RWPE2 (cell line): ENCODE results near the gene B9D2.

Experiments used
- ATAC-seq: fragments of 200-7000 bp; cut with Tn5 transposase; 3 replicates; pipeline ENCODE4 v1.9.1; 2021; ENCODE audit warnings: low read depth
- DNase-seq: peaks from one replicate; pipeline ENCODE4 v3.0.0-alpha.2; 2020; ENCODE audit warnings: low spot score
- H3K27ac ChIP-seq: fragments of 450-650 bp; 2 replicates; pipeline ENCODE4 v1.5.1; 2017; ENCODE audit warnings: mild to moderate bottlenecking; ENCODE audit not compliant: poor library complexity, severe bottlenecking
- H3K27me3 ChIP-seq: fragments of 250-450 bp; sonication (Bioruptor Pico); 2 replicates; pipeline ENCODE4 v1.5.1; 2021; ENCODE audit warnings: mild to moderate bottlenecking, moderate library complexity; ENCODE audit not compliant: insufficient read depth, poor library complexity, severe bottlenecking
- H3K36me3 ChIP-seq: fragments of 250-450 bp; sonication (Bioruptor Pico); 2 replicates; pipeline ENCODE4 v1.5.1; 2020; ENCODE audit warnings: low read depth, mild to moderate bottlenecking, moderate library complexity
- H3K4me1 ChIP-seq: fragments of 250-450 bp; sonication (Bioruptor Pico); 2 replicates; pipeline ENCODE4 v1.5.1; 2021; ENCODE audit warnings: mild to moderate bottlenecking, moderate library complexity; ENCODE audit not compliant: insufficient read depth, poor library complexity, severe bottlenecking
- H3K4me3 ChIP-seq: fragments of 250-450 bp; sonication (Bioruptor Pico); 2 replicates; pipeline ENCODE4 v1.5.1; 2021; ENCODE audit warnings: mild to moderate bottlenecking, moderate library complexity; ENCODE audit not compliant: severe bottlenecking
- H3K9me3 ChIP-seq: fragments of 250-450 bp; sonication (Bioruptor Pico); 2 replicates; pipeline ENCODE4 v1.5.1; 2021; ENCODE audit warnings: mild to moderate bottlenecking, moderate library complexity; ENCODE audit not compliant: severe bottlenecking
- TF ChIP-seq, protein P1 (sequence below): fragments of 450-650 bp; IDR thresholded peaks from one replicate; pipeline ENCODE4 v1.5.1; 2017; ENCODE audit warnings: mild to moderate bottlenecking, moderate library complexity; ENCODE audit not compliant: poor library complexity, severe bottlenecking

The B9D2 gene

DNA sequence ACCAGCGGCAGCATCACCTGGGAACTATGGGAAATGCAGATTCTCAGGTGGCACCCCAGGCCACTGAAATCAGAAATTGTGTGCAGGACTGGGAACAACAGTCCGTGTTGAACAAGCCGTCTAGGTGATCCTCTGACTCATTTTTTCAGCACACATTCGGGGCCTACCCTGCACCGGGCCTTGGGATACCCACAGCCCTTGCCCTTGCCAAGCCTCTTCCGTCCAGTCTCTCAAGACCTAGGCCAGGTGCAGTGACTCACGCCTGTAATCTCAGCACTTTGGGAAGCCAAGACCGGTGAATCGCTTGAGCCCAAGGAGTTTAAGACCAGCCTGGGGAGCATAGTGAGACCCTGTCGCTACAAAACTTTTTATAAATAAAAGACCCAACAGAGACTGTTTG is 28.5 kb downstream of the B9D2 start:
- TF ChIP-seq, protein P1, sequence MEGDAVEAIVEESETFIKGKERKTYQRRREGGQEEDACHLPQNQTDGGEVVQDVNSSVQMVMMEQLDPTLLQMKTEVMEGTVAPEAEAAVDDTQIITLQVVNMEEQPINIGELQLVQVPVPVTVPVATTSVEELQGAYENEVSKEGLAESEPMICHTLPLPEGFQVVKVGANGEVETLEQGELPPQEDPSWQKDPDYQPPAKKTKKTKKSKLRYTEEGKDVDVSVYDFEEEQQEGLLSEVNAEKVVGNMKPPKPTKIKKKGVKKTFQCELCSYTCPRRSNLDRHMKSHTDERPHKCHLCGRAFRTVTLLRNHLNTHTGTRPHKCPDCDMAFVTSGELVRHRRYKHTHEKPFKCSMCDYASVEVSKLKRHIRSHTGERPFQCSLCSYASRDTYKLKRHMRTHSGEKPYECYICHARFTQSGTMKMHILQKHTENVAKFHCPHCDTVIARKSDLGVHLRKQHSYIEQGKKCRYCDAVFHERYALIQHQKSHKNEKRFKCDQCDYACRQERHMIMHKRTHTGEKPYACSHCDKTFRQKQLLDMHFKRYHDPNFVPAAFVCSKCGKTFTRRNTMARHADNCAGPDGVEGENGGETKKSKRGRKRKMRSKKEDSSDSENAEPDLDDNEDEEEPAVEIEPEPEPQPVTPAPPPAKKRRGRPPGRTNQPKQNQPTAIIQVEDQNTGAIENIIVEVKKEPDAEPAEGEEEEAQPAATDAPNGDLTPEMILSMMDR, result no peak
- ATAC-seq (no peak), DNase-seq (no peak)
- no peak overlapping the region for H3K27ac ChIP-seq
- H3K36me3 ChIP-seq, result peaks cover 80% of the 10 kb centered on the region
- H3K9me3 ChIP-seq, result no peaks in the 10 kb centered on the region
- no peaks in the 10 kb centered on the region for H3K4me1 ChIP-seq
- no peaks in the 10 kb centered on the region for H3K27me3 ChIP-seq
- H3K4me3 ChIP-seq, result no peak overlapping the region

DNA sequence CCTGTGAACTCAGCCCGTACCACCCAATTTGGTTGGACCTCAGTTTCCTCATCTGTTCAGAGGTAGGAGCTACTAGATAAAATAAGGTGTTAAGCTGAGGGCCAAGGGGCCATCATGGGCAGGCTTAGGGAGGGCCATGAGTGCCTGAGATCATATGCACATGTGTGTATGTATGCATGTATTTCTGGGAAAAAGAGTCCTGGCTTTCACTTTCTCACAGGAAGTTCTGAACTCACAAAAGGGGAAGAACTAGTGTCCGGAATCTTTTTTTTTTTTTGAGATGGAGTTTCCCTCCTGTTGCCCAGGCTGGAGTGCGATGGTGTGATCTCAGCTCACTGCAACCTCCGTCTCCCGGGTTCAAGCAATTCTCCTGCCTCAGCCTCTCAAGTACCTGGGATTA is 29.2 kb downstream of the B9D2 start:
- H3K36me3 ChIP-seq, result peaks cover 78% of the 10 kb centered on the region
- H3K4me1 ChIP-seq, result no peaks in the 10 kb centered on the region
- H3K27ac ChIP-seq, result no peak overlapping the region

DNA sequence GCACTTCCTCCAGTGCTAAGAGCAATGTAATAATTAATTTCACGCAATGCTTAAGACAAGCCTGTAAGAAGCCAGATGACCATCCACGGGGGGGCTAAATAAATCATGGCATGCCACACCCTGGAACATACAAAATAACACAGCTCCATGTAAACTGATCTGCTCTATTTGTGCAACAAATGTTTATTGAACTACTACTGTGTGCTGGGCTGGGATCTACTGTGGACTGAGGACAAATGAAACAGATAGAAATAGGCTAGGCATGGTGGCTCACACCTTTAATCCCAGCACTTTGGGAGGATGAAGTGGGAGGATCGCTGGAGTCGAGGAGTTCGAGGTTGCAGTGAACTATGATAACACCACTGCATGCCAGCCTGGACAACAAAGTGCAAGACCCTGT is 31.5 kb downstream of the B9D2 start:
- TF ChIP-seq, protein P1, result no peak
- Histone ChIP-seq H3K4me3 (no peak overlapping the region), H3K27ac (no peak overlapping the region), H3K9me3 (no peaks in the 10 kb centered on the region), H3K27me3 (no peaks in the 10 kb centered on the region), H3K36me3 (peaks cover 68% of the 10 kb centered on the region), H3K4me1 (peaks cover 9% of the 10 kb centered on the region)
- DNase-seq, result no peak
- no peak for ATAC-seq

More for the DNA sequence above, 29.2 kb downstream of the B9D2 start:
- DNase-seq, result no peak
- TF ChIP-seq, protein P1, result no peak
- Histone ChIP-seq H3K4me3 (no peak overlapping the region), H3K9me3 (no peaks in the 10 kb centered on the region), H3K27me3 (no peaks in the 10 kb centered on the region)
- ATAC-seq, result no peak

DNA sequence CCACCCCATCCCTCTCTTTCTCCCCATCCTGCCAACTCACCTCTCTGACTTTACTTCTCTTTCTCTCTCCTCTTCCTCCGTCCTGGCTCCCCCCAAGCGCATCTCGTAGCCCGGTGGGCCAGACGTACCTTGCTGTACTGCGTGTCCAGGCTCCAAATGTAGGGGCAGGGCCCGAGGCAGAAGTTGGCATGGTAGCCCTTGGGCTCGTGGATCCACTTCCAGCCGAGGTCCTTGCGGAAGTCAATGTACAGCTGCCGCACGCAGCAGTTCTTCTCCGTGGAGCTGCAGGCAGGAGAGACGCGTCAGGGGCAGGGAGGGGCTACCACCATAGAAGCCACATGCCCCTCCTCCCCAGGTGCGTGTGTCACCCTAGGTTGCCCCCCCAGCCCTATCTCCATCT is 31.9 kb downstream of the B9D2 start:
- Histone ChIP-seq H3K4me3 (no peak overlapping the region), H3K27ac (no peak overlapping the region), H3K36me3 (peaks cover 64% of the 10 kb centered on the region), H3K27me3 (no peaks in the 10 kb centered on the region), H3K4me1 (peaks cover 14% of the 10 kb centered on the region), H3K9me3 (no peaks in the 10 kb centered on the region)
- no peak for ATAC-seq
- DNase-seq, result no peak
- TF ChIP-seq, protein P1, result no peak

DNA sequence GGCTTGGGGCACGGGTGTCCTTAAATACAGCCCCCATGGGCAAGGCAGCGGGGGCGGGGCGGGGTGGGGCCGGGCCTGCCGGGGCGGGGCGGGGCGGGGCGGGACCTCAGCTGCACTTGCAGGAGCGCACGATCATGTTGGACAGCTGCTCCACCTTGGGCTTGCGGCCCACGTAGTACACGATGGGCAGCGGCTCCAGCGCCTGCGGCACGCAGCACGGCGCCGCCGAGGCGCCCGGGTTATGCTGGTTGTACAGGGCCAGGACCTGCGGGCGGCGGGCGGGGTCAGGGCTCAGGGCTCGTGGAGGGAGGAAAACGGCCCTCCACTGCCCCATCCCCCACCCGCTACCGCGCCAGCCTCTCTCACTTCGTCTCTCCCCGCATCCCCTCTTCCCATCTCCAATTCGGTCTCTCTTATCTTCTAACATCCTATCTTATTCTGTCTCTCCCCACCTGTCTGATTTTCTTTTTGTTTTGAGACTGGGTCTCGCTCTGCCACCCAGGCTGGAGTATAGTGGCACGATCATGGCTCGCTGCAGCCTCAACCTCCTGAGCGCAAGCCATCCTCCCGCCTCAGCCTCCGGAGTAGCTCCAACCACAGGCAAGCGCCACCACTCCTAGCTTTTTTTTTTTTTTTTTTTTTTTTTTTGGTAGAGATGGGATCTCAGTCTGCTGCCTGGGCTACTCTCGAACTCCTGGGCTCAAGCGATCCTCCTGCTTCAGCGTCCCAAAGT is 32.8 kb downstream of the B9D2 start:
- no peaks in the 10 kb centered on the region for H3K27me3 ChIP-seq
- H3K4me1 ChIP-seq, result peaks cover 22% of the 10 kb centered on the region
- peaks cover 61% of the 10 kb centered on the region for H3K36me3 ChIP-seq
- ATAC-seq (no peak), DNase-seq (no peak)
- H3K27ac ChIP-seq, result no peak overlapping the region
- TF ChIP-seq, protein P1, result no peak
- no peaks in the 10 kb centered on the region for H3K9me3 ChIP-seq
- H3K4me3 ChIP-seq, result no peak overlapping the region
